KBM-7 (cell line): ENCODE data around the gene CRYGD.
"Not testable (repeated sequence)": the region's sequence is repeated elsewhere in the genome, so short reads cannot be mapped to it uniquely, and the experiment has no call there.

Experiments
- DNase-seq: peaks from one replicate; pipeline ENCODE4 v3.0.0-alpha.2; 2015
- in situ Hi-C: fragments of 300-500 bp; cut with MboI; formaldehyde crosslinking; loops from 2 replicates; pipeline ENCODE4 v1.14.3; 2020; ENCODE audit warnings: low sequenced_read_pairs, low pct_unique_long_range_greater_than_20kb, mixed read lengths

The CRYGD gene

DNA sequence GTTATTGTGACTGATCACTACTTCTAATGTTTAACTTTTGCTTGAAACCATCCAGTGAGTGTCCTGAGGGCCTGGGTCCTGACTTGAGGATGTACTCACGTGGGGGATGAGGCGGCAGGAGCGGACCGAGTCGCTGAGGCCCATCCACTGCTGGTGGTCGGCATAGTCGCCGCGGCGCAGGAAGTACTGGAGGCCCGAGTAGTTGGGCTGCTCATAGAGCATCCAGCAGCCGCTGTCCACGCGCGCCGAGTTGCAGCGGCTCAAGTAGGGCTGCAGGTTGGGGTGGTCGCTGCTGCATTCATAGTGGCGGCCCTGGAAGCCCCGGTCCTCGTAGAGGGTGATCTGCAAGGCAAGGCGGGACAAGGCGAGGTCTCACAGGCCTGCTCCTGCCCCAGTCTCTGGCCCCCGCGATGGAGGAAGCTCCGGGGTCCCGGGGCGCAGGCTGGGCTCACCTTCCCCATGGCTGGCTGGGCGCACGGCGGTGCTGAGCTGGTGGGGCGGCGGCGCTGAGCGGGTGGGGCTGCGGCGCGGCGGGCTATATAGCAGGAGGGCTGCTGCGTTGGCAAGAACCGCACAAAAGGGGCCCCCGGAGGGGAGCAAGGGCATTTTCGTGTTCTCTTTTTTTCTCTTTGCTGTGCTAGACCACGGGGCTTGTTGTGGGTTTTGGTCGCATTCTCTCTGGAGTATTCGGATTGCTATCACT is at the start of gene CRYGD:
Gene CRYGD, minus strand, starts transcription at position 512 of the 703 bp plus-strand sequence. Its CDS starts 51 bp downstream, at position 461.
- peak; percentile 45 for DNase-seq
- in situ Hi-C loops = not testable (repeated sequence)

DNA sequence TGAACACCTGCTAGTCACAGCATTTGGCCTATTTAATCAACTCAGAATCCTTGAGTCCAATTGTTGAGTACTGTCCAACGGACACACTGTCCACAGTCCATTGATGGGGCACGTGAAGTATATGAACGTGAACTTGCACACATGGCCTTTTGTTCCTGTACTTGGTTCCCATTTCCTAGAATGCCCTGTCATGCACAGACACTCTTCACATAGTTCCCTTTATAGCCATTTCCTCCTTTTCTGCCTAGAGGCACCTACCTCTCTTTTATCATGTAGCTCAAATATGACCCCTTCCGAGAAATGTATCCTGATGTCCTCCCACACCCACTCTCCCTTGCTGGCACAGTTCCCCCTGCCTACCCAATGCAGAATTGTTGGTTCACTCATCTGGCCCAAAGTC is 47.8 kb upstream of the CRYGD start:
- in situ Hi-C loops = no loop called here
- peak; percentile 87 for DNase-seq

DNA sequence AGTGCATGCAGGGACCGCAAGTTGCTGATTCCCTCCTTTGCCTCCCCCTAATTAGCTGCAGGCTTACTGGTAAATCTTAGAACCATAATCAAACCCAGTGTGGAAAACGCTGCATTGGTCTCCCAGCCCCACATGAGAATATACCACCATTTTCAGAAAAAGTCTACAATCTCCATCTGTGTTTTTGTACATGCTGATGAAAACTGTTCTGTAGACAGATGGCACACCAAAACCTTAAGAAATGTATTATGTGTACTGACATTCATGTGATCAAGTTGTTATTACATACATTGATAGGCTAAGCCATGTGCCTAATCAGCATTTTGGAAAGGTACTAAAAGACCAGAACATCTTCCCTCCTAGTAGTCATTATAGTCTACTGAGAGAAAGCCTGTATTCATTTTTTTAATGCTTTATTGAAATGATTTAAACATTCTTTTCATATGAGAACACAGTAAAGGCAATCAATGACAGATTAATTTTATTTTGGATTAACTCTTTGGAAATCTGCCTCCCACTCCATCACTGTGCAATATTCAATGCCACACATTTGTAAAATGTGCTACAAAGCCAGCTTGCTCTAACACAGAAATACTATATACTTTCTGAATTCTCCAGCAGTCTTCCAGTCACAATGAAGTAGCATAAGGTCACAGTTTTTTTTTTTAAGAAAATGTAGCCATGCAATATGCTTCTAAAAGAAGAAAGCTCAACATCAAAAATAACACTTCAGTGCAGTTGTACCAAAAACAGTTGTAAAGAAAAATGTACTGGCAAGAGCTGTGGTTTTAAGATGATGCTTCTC is 40.8 kb upstream of the CRYGD start:
- in situ Hi-C loops = no loop called here
- DNase-seq = no peak

- in situ Hi-C loops = no loop called here
- no peak for DNase-seq
Observed at GRCh38 chr2:208163489-208163888, 39.2 kb upstream of the CRYGD start, which contains the start of gene CRYGA. TSS of gene CRYGA (minus strand) at chr2:208163589. CDS start at chr2:208163556, 33 bp downstream.

DNA sequence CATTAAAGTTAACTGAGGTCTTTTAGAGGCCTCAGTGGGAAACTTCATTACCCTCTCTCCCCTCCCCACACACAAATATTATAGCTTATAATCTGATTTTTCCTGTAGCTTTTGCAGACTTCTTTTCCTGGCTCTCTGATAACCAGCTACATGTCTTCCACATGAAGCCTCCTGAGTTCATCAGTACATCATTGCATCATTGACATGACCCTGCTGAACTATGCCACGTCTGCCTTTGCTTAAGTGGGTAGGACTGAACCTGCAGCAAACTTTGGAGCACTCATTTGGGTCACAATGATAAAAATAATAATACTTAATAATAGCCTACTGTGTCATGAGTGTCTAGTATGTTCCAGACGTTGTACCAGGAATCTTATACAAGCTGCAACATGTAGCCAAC is 32.1 kb upstream of the CRYGD start:
- no peak for DNase-seq
- in situ Hi-C loops = no loop called here

- in situ Hi-C loops = no loop called here
- DNase-seq = peak; percentile 9
Observed at GRCh38 chr2:208153156-208153555, 28.8 kb upstream of the CRYGD start.

DNA sequence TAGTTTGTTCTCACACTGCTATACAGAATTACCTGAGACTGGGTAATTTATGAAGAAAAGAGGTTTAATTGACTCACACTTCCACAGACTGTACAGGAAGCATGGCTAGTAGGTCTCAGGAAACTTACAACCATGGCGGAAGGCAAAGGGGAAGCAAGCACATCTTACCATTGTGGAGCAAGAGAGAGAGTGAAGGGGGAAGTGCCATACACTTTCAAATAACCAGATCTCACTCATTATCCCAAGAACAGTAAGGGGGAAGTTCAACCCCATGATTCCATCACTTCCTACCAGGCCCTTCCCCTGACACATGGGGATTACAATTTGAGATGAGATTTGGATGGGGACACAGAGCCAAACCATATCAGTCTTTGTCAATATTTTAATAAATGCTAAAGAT is 26.6 kb upstream of the CRYGD start:
- in situ Hi-C loops = no loop called here
- DNase-seq = peak; percentile 53

DNA sequence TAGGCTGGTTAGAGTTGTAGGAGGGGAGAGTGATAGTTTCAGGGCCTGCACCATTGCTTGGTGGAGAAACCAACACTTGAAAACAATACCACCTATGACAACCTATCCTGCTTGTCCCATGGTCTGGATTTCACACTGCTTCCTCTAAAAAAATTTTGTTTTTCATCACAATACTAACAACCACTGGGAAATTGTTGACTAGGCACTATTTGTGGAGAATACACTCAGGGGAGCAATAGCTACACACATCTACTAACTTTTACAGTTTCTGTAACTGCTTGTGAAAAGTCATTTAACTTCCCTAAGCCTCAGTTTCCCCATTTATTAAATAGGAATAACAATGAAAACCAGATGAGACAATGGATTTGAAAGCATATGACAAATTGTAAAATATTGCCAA is 25.8 kb upstream of the CRYGD start:
- in situ Hi-C loops = no loop called here
- no peak for DNase-seq

GRCh38 chr2:208148803-208149202 is 24.5 kb upstream of the CRYGD start:
- in situ Hi-C loops = no loop called here
- no peak for DNase-seq

DNA sequence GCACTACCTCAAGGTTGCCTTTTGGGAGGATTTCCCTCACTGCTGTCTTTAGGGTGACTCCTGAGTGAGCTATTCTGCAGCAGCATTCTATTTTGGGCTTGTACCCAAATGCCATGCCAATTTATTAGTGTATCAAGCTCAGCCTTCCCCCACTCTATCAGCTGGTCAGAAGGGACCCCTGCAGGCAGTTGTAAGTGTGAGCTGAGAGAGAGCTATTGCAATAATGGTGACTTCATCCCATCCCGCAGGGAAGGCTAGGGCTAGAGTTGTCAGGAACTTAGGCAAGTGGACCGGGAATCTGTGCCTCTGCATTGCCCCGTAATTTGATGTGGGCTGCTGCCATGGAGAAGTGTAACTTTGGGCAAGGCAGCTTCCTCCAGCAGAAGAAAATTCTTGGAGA is 23.4 kb upstream of the CRYGD start:
- in situ Hi-C loops = no loop called here
- no peak for DNase-seq

- no peak for DNase-seq
- in situ Hi-C loops = no loop called here
Observed at GRCh38 chr2:208147008-208147407, 22.7 kb upstream of the CRYGD start.

GRCh38 chr2:208146006-208146405 is 21.7 kb upstream of the CRYGD start, which contains the start of gene CRYGB:
TSS of gene CRYGB (minus strand) at chr2:208146158. CDS start at chr2:208146120, 38 bp downstream.
- in situ Hi-C loops = no loop called here
- no peak for DNase-seq

GRCh38 chr2:208142925-208143799 is 18.8 kb upstream of the CRYGD start:
- no peak for DNase-seq
- in situ Hi-C loops = no loop called here

- DNase-seq = no peak
- in situ Hi-C loops = no loop called here
Observed at GRCh38 chr2:208142240-208142924, 18.1 kb upstream of the CRYGD start.

- in situ Hi-C loops = no loop called here
- no peak for DNase-seq
Observed at GRCh38 chr2:208139447-208139846, 15.1 kb upstream of the CRYGD start.

GRCh38 chr2:208138334-208138733 is 14.0 kb upstream of the CRYGD start:
- DNase-seq, in situ Hi-C loops: not testable (repeated sequence)

DNA sequence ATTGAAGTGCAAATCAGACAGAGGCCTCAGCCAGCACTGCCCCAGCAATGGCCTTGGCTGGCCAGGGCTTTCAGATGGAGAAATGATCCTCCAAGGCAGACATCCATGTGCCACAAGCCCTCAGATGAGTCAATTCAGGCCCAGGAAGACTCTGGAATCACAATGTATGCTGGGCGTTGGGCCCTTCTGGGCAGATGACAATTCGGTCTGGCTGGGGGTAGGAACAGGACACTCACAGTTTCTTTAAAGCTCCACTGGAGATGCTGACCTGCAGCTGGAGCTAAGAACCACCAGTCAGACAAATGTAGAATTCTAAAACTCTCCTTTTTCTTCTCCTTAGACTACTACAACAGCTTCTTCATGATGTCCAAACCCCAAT is 12.4 kb upstream of the CRYGD start:
- in situ Hi-C loops = no loop called here
- DNase-seq = no peak

DNA sequence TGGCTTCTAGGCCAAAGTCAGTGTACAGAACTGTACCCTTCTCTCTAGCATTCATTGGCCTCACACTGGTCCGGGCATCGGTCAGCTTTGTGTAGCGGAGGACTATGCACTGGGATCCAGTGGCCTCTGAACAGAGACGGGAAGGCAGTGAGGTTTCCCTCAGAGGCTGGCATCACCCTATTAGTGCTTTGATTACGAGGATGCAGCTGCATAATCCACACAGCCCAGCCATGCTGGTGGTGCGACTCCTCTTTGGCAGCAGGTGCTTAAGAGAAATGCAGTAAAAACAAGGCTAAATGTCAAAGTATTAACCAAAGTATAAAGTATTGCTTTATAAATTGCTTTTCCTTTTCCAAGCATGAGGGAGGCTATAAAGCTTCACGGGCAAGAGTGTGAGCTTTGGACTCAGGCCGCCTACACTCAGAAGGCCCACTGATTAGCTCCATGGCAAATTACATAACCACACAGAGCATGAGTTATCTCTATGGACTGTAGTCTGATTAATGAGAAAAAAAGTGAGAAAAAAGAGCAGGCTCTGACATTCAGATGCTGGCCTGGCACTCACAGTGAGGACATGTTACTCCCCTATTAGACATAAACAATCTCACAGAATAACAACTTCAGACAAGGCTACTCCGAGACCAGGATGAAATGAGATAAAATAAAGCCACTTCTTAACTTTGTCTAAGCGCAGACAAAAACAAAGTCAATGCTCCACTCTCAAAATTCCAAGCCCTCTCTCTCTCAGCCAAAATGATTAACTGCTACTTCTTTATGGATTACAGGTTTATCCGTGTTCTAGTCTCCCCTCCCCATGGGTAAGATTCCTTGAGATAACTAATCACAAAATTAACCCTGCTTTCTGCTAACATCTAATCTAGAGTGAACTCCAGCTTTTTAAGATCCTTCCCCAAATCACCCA is 11.7 kb upstream of the CRYGD start:
- in situ Hi-C loops = no loop called here

More for the DNA sequence above, 11.7 kb upstream of the CRYGD start:
- no peak for DNase-seq
